GM12878 (cell line): ENCODE measurements around the gene FOXP1. TPM values are rescaled to one million over a fixed set of nuclear protein-coding genes. Genes with fewer than 3 reads are reported as not detected.

Experiments used
- CBX5 ChIP-seq: sonication (generic); IDR thresholded peaks from 2 replicates; pipeline ENCODE4 v1.6.1; 2016; ENCODE audit warnings: low read depth, moderate library complexity, mild to moderate bottlenecking, inconsistent platforms
- SKIL ChIP-seq: fragments of 450-650 bp; IDR thresholded peaks from 2 replicates; pipeline ENCODE4 v1.6.1; 2017; ENCODE audit warnings: mild to moderate bottlenecking, low read depth, inconsistent platforms; ENCODE audit not compliant: poor library complexity, severe bottlenecking
- TARDBP ChIP-seq: IDR thresholded peaks from 2 replicates; pipeline ENCODE4 v1.6.1; 2016; ENCODE audit warnings: borderline replicate concordance
- ZBTB40 ChIP-seq: fragments of 450-650 bp; IDR thresholded peaks from 2 replicates; pipeline ENCODE4 v1.6.1; 2016; ENCODE audit warnings: mild to moderate bottlenecking, moderate library complexity, borderline replicate concordance
- ZNF217 ChIP-seq: fragments of 450-650 bp; IDR thresholded peaks from 2 replicates; pipeline ENCODE4 v1.6.1; 2017; ENCODE audit warnings: antibody characterized with exemption, mild to moderate bottlenecking
- polyA plus RNA-seq, 11 experiments: library from polyadenylated mRNA; depleted of rRNA in 4 of 11; unstranded in 6 of 11; stranded (reverse) in 5 of 11; fragments of >200 nt; fragmentation: Nextera tagmentation in 4 of 11; fragmentation: Illumina TruSeq in 1 of 11; extraction: Ambion mirVana in 4 of 11; extraction: Trizol in 1 of 11; gene quantifications; 1 replicate in 1 of 11; 2 replicates in 10 of 11; pipeline versions ENCODE4 v1.2.1 to v1.2.3, GENCODE V29; 2011 to 2016; ENCODE audit warnings: inconsistent platforms in 2 of 11, missing spikeins in 2 of 11, low read depth in 1 of 11
- total RNA-seq, 4 experiments: library from RNA; depleted of rRNA in 3 of 4; stranded (reverse); fragments of >200 nt in 3 of 4; fragmentation: Illumina TruSeq in 1 of 4; extraction: Trizol in 1 of 4; gene quantifications; 2 replicates each; pipeline versions ENCODE4 v1.2.1 to v1.2.3, GENCODE V29; 2013 to 2021

FOXP1 gene
- total and polyA plus RNA-seq, 10 of the 15 experiments (the other 5 are each of a cell fraction or from before 2014, with no cell fraction given) = 0.05 to 1.6 (median 0.20) TPM; not detected in 1

GRCh38 chr3:71399478-71399877, 184.1 kb downstream of the FOXP1 start (continued):
- TF ChIP-seq SKIL (no peak), TARDBP (no peak), ZBTB40 (no peak), ZNF217 (no peak), CBX5 (no peak)
- TF ChIP-seq, all 136 proteins: peak for 0
